GM21576 (cell line): ENCODE measurements around the gene MYH2.
"Not testable (repeated sequence)": the region's sequence is repeated elsewhere in the genome, so short reads cannot be mapped to it uniquely, and the experiment has no call there.

Experiments
- ATAC-seq: cut with Tn5 transposase; IDR thresholded peaks from one replicate; pipeline ENCODE4 v1.9.1; 2021; ENCODE audit warnings: mild to moderate bottlenecking, moderate library complexity; ENCODE audit not compliant: unreplicated experiment

Gene MYH2

GRCh38 chr17:10549096-10549842 is at the start of gene MYH2:
TSS of gene MYH2 (minus strand) at chr17:10549658. CDS start at chr17:10547920, 1,738 bp downstream.
- ATAC-seq = no peak

- no peak for ATAC-seq
These were observed 49.2 kb upstream of the MYH2 start for GRCh38 chr17:10598621-10599020.

- no peak for ATAC-seq
These were observed 40.2 kb upstream of the MYH2 start for GRCh38 chr17:10589553-10590145.

- no peak for ATAC-seq
These were observed 36.1 kb upstream of the MYH2 start for GRCh38 chr17:10585529-10585928.

- ATAC-seq = no peak
These were observed 34.4 kb upstream of the MYH2 start for GRCh38 chr17:10583834-10584233.

GRCh38 chr17:10579270-10579669 is 29.8 kb upstream of the MYH2 start:
- ATAC-seq = no peak

- no peak for ATAC-seq
These were observed 24.9 kb upstream of the MYH2 start for GRCh38 chr17:10574324-10574723.

- ATAC-seq = no peak
These were observed 14.7 kb upstream of the MYH2 start for GRCh38 chr17:10563991-10564660.

- no peak for ATAC-seq
These were observed 8.6 kb upstream of the MYH2 start for GRCh38 chr17:10558049-10558448.

GRCh38 chr17:10557422-10557821 is 8.0 kb upstream of the MYH2 start:
- ATAC-seq = no peak

- ATAC-seq = no peak
These were observed 7.0 kb upstream of the MYH2 start for GRCh38 chr17:10556301-10557005.

- ATAC-seq = no peak
These were observed 556 bp upstream of the MYH2 start for GRCh38 chr17:10550014-10550413.

GRCh38 chr17:10547351-10547750 is 2.1 kb downstream of the MYH2 start:
- no peak for ATAC-seq

GRCh38 chr17:10543486-10543885 is 6.0 kb downstream of the MYH2 start:
- not testable (repeated sequence) for ATAC-seq

- not testable (repeated sequence) for ATAC-seq
These were observed 8.3 kb downstream of the MYH2 start for GRCh38 chr17:10541179-10541578.

GRCh38 chr17:10532026-10532425 is 17.4 kb downstream of the MYH2 start:
- no peak for ATAC-seq

- ATAC-seq = no peak
These were observed 22.0 kb downstream of the MYH2 start for GRCh38 chr17:10527419-10527818.

- no peak for ATAC-seq
These were observed 22.9 kb downstream of the MYH2 start for GRCh38 chr17:10526517-10526916.

- ATAC-seq = no peak
These were observed 26.4 kb downstream of the MYH2 start for GRCh38 chr17:10523064-10523463.

- no peak for ATAC-seq
These were observed 27.5 kb downstream of the MYH2 start for GRCh38 chr17:10521949-10522348.

- ATAC-seq = no peak
These were observed 31.0 kb downstream of the MYH2 start, which contains the start of gene MYH1 for GRCh38 chr17:10518271-10519037. TSS of gene MYH1 (minus strand) at chr17:10518542. CDS start at chr17:10516642, 1,900 bp downstream.
